ENCODE measurements around the gene RNF19B. TPM values are rescaled to one million over a fixed set of nuclear protein-coding genes. Genes with fewer than 3 reads are reported as not detected.

Gene RNF19B
- total and polyA plus RNA-seq, 2 of the 13 experiments (the other 11 are each of a cell fraction or from before 2014, with no cell fraction given), result 15.3 to 22.5 TPM

DNA sequence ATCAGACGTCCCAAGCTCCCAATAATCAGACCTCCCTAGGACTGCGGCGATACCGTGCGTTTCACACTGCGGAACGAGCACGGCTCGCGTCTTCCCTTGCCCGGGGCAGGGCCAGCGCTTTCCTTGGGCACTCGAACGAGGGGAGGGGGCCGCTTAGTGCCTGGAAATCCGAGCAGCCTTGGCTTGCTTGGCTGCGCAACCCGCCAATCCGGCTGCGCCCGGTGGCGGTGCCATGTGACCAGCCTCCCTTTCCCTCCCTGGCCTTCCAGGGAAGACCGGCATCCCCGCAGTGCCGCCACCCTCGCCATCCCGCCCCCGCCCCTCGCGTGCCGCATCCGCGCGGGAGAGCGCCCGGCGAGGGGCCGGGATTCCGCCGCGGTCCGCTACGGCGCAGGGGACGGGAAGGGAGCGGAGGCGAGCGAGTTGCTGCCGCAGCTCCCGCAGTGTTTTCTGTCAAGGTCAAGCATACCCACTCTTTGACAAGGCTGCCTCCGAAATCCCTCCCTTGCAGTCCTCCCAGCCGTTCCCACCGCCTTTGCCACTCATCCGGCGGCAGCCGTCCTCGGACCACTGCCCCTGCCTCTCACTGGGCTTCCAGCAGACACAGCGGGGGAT, 8.3 kb upstream of the RNF19B start (continued):
- TF ChIP-seq AHR (CRISPR knock-in tag; IDR thresholded peaks at IDR 0.05) (0 out of 2 replicates have a peak, but pooled peaks have one; percentile 22), ZNF780A (CRISPR knock-in tag; IDR thresholded peaks at IDR 0.05) (no peak), ZNF605 (CRISPR knock-in tag; IDR thresholded peaks at IDR 0.05) (no peak), ONECUT2 (CRISPR knock-in tag; IDR thresholded peaks at IDR 0.05) (no peak), ZNF7 (CRISPR knock-in tag; IDR thresholded peaks at IDR 0.05) (no peak), BCL6 (CRISPR knock-in tag; IDR thresholded peaks at IDR 0.05) (0 out of 2 replicates have a peak, but pooled peaks have one; percentile 11), SMAD9 (CRISPR knock-in tag; IDR thresholded peaks at IDR 0.05) (no peak), EZH2 (conservative IDR thresholded peaks at IDR 0.05; ENCODE audit: low read depth, low read length) (0 out of 2 replicates have a peak, but pooled peaks have one; percentile 64), SALL1 (CRISPR knock-in tag; IDR thresholded peaks at IDR 0.05) (peak; percentile 40; the same call in 1 of the 2 replicates), ZNF724P (CRISPR knock-in tag; IDR thresholded peaks at IDR 0.05; ENCODE audit: borderline replicate concordance) (0 out of 2 replicates have a peak, but pooled peaks have one; percentile 19), ZNF468 (CRISPR knock-in tag; IDR thresholded peaks at IDR 0.05) (no peak), SOX13 (IDR thresholded peaks at IDR 0.05) (no peak), SOX13 (CRISPR knock-in tag; conservative IDR thresholded peaks at IDR 0.05 in 1 of 2, IDR thresholded peaks at IDR 0.05 in 1 of 2) (no peak)
- TF ChIP-seq, protein P1, sequence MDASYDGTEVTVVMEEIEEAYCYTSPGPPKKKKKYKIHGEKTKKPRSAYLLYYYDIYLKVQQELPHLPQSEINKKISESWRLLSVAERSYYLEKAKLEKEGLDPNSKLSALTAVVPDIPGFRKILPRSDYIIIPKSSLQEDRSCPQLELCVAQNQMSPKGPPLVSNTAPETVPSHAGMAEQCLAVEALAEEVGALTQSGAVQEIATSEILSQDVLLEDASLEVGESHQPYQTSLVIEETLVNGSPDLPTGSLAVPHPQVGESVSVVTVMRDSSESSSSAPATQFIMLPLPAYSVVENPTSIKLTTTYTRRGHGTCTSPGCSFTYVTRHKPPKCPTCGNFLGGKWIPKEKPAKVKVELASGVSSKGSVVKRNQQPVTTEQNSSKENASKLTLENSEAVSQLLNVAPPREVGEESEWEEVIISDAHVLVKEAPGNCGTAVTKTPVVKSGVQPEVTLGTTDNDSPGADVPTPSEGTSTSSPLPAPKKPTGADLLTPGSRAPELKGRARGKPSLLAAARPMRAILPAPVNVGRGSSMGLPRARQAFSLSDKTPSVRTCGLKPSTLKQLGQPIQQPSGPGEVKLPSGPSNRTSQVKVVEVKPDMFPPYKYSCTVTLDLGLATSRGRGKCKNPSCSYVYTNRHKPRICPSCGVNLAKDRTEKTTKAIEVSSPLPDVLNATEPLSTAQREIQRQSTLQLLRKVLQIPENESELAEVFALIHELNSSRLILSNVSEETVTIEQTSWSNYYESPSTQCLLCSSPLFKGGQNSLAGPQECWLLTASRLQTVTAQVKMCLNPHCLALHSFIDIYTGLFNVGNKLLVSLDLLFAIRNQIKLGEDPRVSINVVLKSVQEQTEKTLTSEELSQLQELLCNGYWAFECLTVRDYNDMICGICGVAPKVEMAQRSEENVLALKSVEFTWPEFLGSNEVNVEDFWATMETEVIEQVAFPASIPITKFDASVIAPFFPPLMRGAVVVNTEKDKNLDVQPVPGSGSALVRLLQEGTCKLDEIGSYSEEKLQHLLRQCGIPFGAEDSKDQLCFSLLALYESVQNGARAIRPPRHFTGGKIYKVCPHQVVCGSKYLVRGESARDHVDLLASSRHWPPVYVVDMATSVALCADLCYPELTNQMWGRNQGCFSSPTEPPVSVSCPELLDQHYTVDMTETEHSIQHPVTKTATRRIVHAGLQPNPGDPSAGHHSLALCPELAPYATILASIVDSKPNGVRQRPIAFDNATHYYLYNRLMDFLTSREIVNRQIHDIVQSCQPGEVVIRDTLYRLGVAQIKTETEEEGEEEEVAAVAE (CRISPR knock-in tag; IDR thresholded peaks at IDR 0.05; ENCODE audit: borderline replicate concordance), result no peak
- TF ChIP-seq, protein P2, sequence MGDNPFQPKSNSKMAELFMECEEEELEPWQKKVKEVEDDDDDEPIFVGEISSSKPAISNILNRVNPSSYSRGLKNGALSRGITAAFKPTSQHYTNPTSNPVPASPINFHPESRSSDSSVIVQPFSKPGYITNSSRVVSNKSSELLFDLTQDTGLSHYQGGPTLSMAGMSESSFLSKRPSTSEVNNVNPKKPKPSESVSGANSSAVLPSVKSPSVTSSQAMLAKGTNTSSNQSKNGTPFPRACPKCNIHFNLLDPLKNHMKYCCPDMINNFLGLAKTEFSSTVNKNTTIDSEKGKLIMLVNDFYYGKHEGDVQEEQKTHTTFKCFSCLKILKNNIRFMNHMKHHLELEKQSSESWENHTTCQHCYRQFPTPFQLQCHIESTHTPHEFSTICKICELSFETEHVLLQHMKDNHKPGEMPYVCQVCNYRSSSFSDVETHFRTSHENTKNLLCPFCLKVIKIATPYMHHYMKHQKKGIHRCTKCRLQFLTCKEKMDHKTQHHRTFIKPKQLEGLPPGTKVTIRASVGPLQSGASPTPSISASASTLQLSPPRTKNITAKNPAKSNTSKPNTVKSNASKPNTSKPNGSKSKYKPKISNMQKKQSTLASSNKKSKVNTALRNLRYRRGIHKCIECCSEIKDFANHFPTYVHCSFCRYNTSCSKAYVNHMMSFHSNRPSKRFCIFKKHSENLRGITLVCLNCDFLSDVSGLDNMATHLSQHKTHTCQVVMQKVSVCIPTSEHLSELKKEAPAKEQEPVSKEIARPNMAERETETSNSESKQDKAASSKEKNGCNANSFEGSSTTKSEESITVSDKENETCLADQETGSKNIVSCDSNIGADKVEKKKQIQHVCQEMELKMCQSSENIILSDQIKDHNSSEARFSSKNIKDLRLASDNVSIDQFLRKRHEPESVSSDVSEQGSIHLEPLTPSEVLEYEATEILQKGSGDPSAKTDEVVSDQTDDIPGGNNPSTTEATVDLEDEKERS (CRISPR knock-in tag; IDR thresholded peaks at IDR 0.05), result no peak
- TF ChIP-seq, protein P3, sequence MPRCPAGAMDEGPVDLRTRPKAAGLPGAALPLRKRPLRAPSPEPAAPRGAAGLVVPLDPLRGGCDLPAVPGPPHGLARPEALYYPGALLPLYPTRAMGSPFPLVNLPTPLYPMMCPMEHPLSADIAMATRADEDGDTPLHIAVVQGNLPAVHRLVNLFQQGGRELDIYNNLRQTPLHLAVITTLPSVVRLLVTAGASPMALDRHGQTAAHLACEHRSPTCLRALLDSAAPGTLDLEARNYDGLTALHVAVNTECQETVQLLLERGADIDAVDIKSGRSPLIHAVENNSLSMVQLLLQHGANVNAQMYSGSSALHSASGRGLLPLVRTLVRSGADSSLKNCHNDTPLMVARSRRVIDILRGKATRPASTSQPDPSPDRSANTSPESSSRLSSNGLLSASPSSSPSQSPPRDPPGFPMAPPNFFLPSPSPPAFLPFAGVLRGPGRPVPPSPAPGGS (CRISPR knock-in tag; IDR thresholded peaks at IDR 0.05), result 0 out of 2 replicates have a peak, but pooled peaks have one; percentile 35
- TF ChIP-seq, protein P4, sequence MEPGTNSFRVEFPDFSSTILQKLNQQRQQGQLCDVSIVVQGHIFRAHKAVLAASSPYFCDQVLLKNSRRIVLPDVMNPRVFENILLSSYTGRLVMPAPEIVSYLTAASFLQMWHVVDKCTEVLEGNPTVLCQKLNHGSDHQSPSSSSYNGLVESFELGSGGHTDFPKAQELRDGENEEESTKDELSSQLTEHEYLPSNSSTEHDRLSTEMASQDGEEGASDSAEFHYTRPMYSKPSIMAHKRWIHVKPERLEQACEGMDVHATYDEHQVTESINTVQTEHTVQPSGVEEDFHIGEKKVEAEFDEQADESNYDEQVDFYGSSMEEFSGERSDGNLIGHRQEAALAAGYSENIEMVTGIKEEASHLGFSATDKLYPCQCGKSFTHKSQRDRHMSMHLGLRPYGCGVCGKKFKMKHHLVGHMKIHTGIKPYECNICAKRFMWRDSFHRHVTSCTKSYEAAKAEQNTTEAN (CRISPR knock-in tag; conservative IDR thresholded peaks at IDR 0.05), result no peak
- TF ChIP-seq, protein P5, sequence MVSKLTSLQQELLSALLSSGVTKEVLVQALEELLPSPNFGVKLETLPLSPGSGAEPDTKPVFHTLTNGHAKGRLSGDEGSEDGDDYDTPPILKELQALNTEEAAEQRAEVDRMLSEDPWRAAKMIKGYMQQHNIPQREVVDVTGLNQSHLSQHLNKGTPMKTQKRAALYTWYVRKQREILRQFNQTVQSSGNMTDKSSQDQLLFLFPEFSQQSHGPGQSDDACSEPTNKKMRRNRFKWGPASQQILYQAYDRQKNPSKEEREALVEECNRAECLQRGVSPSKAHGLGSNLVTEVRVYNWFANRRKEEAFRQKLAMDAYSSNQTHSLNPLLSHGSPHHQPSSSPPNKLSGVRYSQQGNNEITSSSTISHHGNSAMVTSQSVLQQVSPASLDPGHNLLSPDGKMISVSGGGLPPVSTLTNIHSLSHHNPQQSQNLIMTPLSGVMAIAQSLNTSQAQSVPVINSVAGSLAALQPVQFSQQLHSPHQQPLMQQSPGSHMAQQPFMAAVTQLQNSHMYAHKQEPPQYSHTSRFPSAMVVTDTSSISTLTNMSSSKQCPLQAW (CRISPR knock-in tag; IDR thresholded peaks at IDR 0.05), result no peak
